HCT116 (cell line): Measurements from ENCODE around the gene BLTP3B. TPM values are rescaled to one million over a fixed set of nuclear protein-coding genes. Genes with fewer than 3 reads are reported as not detected.

Experiments
- ATAC-seq: fragments of 200-7000 bp; cut with Tn5 transposase; 2 replicates; pipeline ENCODE4 v1.9.1; 2020; ENCODE audit warnings: mild to moderate bottlenecking, moderate library complexity
- BruUV-seq: library from RNA; stranded (reverse); fragments of 400-500 nt; replicated peaks from 2 replicates; lab custom pipeline; 2021; lab: Mats Ljungman, UMichigan
- CTCF ChIA-PET: fragments of 300-600 bp; sonication (Branson Sonifier 250); formaldehyde crosslinking; loops from one replicate; lab custom pipeline; 2021; ENCODE audit warnings: antibody characterized with exemption; lab: Charles Lee
- POLR2A ChIA-PET: fragments of 300-600, 350-600 bp; sonication (Branson Sonifier 250); formaldehyde crosslinking; loops from one replicate; lab custom pipeline; 2021; ENCODE audit warnings: antibody characterized with exemption; lab: Charles Lee
- RAD21 ChIA-PET, 2 experiments: fragments of 300-600 bp; sonication (Branson Sonifier 250); formaldehyde crosslinking; loops; one replicate each; lab custom pipeline; 2023; ENCODE audit warnings: low total read pairs in 2 of 2; ENCODE audit not compliant: uncharacterized antibody in 2 of 2, unreplicated experiment in 2 of 2, low non-redundant PET in 1 of 2; lab: Charles Lee
- DNase-seq: peaks from one replicate; pipeline ENCODE4 v3.0.0-alpha.2; 2010; ENCODE audit warnings: low read depth, low spot score
- H2AFZ ChIP-seq: fragments of 200-600 bp; shearing (Covaris generic), sonication (generic); 2 replicates; pipeline ENCODE4 v1.6.1; 2017; ENCODE audit warnings: low read depth, mixed run types, mixed read lengths, antibody characterized with exemption, low read length; ENCODE audit not compliant: poor library complexity, severe bottlenecking
- H3K27ac ChIP-seq: 2 replicates; pipeline ENCODE4 v1.5.1; 2012; ENCODE audit warnings: low read depth, low read length
- H3K27me3 ChIP-seq: fragments of 200-600 bp; sonication (generic); 2 replicates; pipeline ENCODE4 v1.6.1; 2016; ENCODE audit warnings: mixed run types, low read length, mixed read lengths; ENCODE audit not compliant: insufficient read depth
- H3K36me3 ChIP-seq, 2 experiments: fragments of 200-500 bp in 1 of 2; fragments of 200-600 bp in 1 of 2; sonication (Bioruptor generic) in 1 of 2; sonication (generic) in 1 of 2; 2 replicates each; pipeline versions ENCODE4 v1.5.1 to v1.6.1; 2014 to 2016; ENCODE audit warnings: low read length in 2 of 2, inconsistent platforms in 1 of 2, mixed read lengths in 1 of 2, mixed run types in 1 of 2; ENCODE audit not compliant: insufficient read depth in 2 of 2, control insufficient read depth in 1 of 2
- H3K4me1 ChIP-seq, 2 experiments: fragments of 200-600 bp in 1 of 2; sonication (generic) in 1 of 2; 2 replicates each; pipeline versions ENCODE4 v1.5.1 to v1.6.1; 2012 to 2017; ENCODE audit warnings: low read length in 2 of 2, inconsistent platforms in 1 of 2, mild to moderate bottlenecking in 1 of 2, mixed read lengths in 1 of 2, mixed run types in 1 of 2, moderate library complexity in 1 of 2; ENCODE audit not compliant: insufficient read depth in 2 of 2, control insufficient read depth in 1 of 2
- H3K4me2 ChIP-seq: fragments of 200-600 bp; sonication (generic); 2 replicates; pipeline ENCODE4 v1.6.1; 2017; ENCODE audit warnings: mixed run types, low read length, mixed read lengths
- H3K4me3 ChIP-seq, 2 experiments: fragments of 200-600 bp in 1 of 2; sonication (generic) in 1 of 2; replicated peaks in 1 of 2; 2 replicates each; pipeline ENCODE4 v1.5.1; 2011 to 2016; ENCODE audit warnings: low read length in 2 of 2, control low read depth in 1 of 2, low read depth in 1 of 2, mild to moderate bottlenecking in 1 of 2, mixed read lengths in 1 of 2, mixed run types in 1 of 2
- H3K79me2 ChIP-seq: fragments of 200-600 bp; sonication (generic); 2 replicates; pipeline ENCODE4 v1.6.1; 2017; ENCODE audit warnings: mild to moderate bottlenecking, mixed run types, low read length, moderate library complexity, mixed read lengths; ENCODE audit not compliant: insufficient read depth
- H3K9ac ChIP-seq: fragments of 200-600 bp; sonication (generic); 2 replicates; pipeline ENCODE4 v1.6.1; 2016; ENCODE audit warnings: low read length, mixed read lengths
- H3K9me2 ChIP-seq: fragments of 200-600 bp; sonication (generic), shearing (Covaris generic); 2 replicates; pipeline ENCODE4 v1.6.1; 2017; ENCODE audit warnings: mixed run types, mild to moderate bottlenecking, moderate library complexity; ENCODE audit not compliant: insufficient read depth
- H3K9me3 ChIP-seq, 2 experiments: fragments of 200-500 bp in 1 of 2; fragments of 200-600 bp in 1 of 2; sonication (Bioruptor generic) in 1 of 2; sonication (generic) in 1 of 2; 2 replicates each; pipeline ENCODE4 v1.6.1; 2014 to 2017; ENCODE audit warnings: low read length in 2 of 2, mixed read lengths in 2 of 2, inconsistent platforms in 1 of 2, low read depth in 1 of 2, mild to moderate bottlenecking in 1 of 2, mixed run types in 1 of 2, moderate library complexity in 1 of 2; ENCODE audit not compliant: control insufficient read depth in 1 of 2, insufficient read depth in 1 of 2
- H4K20me1 ChIP-seq: fragments of 200-600 bp; sonication (generic), shearing (Covaris generic); 2 replicates; pipeline ENCODE4 v1.6.1; 2017; ENCODE audit warnings: mixed run types, mild to moderate bottlenecking, moderate library complexity; ENCODE audit not compliant: insufficient read depth
- CBX3 ChIP-seq: IDR thresholded peaks from 2 replicates; pipeline ENCODE4 v1.6.1; 2012; ENCODE audit warnings: low read depth
- EGR1 ChIP-seq: IDR thresholded peaks from 2 replicates; pipeline ENCODE4 v1.6.1; 2012; ENCODE audit warnings: low read depth
- ELF1 ChIP-seq: IDR thresholded peaks from 2 replicates; pipeline ENCODE4 v1.6.1; 2012; ENCODE audit warnings: low read depth, borderline replicate concordance
- JUND ChIP-seq: IDR thresholded peaks from 2 replicates; pipeline ENCODE4 v1.6.1; 2012
- POLR2A ChIP-seq: IDR thresholded peaks from 2 replicates; pipeline ENCODE4 v1.7.0; 2011; ENCODE audit warnings: borderline replicate concordance; ENCODE audit not compliant: insufficient read depth, insufficient read length; ENCODE audit errors: extremely low read depth
- POLR2AphosphoS5 ChIP-seq: IDR thresholded peaks from 2 replicates; pipeline ENCODE4 v1.6.1; 2011; ENCODE audit warnings: mild to moderate bottlenecking, low read depth, low read length, moderate library complexity
- RAD21 ChIP-seq: IDR thresholded peaks from 2 replicates; pipeline ENCODE4 v1.6.1; 2012; ENCODE audit warnings: low read depth, mild to moderate bottlenecking
- SIN3A ChIP-seq: IDR thresholded peaks from 2 replicates; pipeline ENCODE4 v1.6.1; 2012; ENCODE audit warnings: low read depth
- SP1 ChIP-seq: IDR thresholded peaks from 2 replicates; pipeline ENCODE4 v1.6.1; 2012; ENCODE audit warnings: low read depth
- SRF ChIP-seq: IDR thresholded peaks from 2 replicates; pipeline ENCODE4 v1.6.1; 2012; ENCODE audit warnings: low read depth
- ZFX ChIP-seq: fragments of 450-650 bp; IDR thresholded peaks from 2 replicates; pipeline ENCODE4 v1.6.1; 2017
- ZNF274 ChIP-seq: fragments of 200-500 bp; sonication (Bioruptor generic); IDR thresholded peaks from 2 replicates; pipeline ENCODE4 v1.6.1; 2014; ENCODE audit warnings: mild to moderate bottlenecking, low read depth, low read length, inconsistent platforms
- intact Hi-C: fragments of 100-400 bp; cut with micrococcal nuclease; formaldehyde crosslinking; loops from 2 replicates; pipeline ENCODE4 v1.10.0; 2022
- total RNA-seq: library from RNA; stranded (reverse); gene quantifications from one replicate; pipeline ENCODE4 v1.2.1, GENCODE V29; 2021; ENCODE audit not compliant: unreplicated experiment
- TF ChIP-seq, protein P1 (sequence below): IDR thresholded peaks from 2 replicates; pipeline ENCODE4 v1.6.1; 2012
- TF ChIP-seq, protein P2 (sequence below): IDR thresholded peaks from 2 replicates; pipeline ENCODE4 v1.6.1; 2011; ENCODE audit warnings: mild to moderate bottlenecking, low read length, moderate library complexity; ENCODE audit not compliant: insufficient replicate concordance; ENCODE audit errors: extremely low read depth
- TF ChIP-seq, protein P3 (sequence below): IDR thresholded peaks from 2 replicates; pipeline ENCODE4 v1.6.1; 2012; ENCODE audit warnings: low read depth
- TF ChIP-seq, protein P4 (sequence below), 3 experiments: fragments of 200-600 bp in 1 of 3; sonication (generic) in 1 of 3; IDR thresholded peaks in 2 of 3; conservative IDR thresholded peaks in 1 of 3; 2 replicates each; pipeline ENCODE4 v1.5.1; 2012 to 2017; ENCODE audit warnings: low read depth in 2 of 3, low read length in 2 of 3, antibody characterized with exemption in 1 of 3, borderline replicate concordance in 1 of 3, control low read depth in 1 of 3, mild to moderate bottlenecking in 1 of 3, mixed read lengths in 1 of 3, mixed run types in 1 of 3, moderate library complexity in 1 of 3; ENCODE audit not compliant: insufficient read depth in 1 of 3

BLTP3B gene
- total RNA-seq, 1 experiment from 2014 or later: 24.5 TPM

DNA sequence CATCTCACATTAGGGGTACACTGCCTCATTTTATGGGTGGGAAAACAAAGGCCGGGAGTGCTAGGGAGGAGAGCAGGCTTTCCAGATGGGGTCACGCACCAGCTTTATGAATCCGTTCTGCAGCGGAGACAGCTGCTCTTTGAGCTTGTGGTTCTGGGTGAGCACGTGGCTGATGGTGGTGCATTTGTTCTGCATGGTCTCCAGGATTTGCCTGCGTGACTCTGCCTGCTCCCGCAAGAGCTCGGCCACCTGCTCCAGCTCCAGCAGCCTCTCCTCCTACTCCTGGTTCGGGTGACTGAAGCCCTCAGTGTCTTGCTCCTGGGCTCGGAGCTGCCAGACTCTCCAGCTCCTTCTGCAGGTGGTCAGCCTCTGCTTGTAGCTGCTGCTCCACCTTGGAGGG is 23.6 kb upstream of the BLTP3B start:
- Histone ChIP-seq H3K9me2 (no peaks in the 10 kb centered on the region), H2AFZ (no peak overlapping the region), H3K27me3 (no peaks in the 10 kb centered on the region), H3K4me3 (no peak overlapping the region), H4K20me1 (no peaks in the 10 kb centered on the region), H3K4me2 (no peak overlapping the region), H3K9ac (no peak overlapping the region), H3K36me3 (no peaks in the 10 kb centered on the region), H3K9me3 (no peaks in the 10 kb centered on the region), H3K4me1 (peaks cover 4 to 13% of the 10 kb centered on the region in 2 experiments), H3K79me2 (no peaks in the 10 kb centered on the region), H3K27ac (no peak overlapping the region)
- ChIA-PET RAD21 (no interaction called here), CTCF (interaction anchor here (4.1 kb wide), 1 partner anchor 11 kb away, joined by 18 read pairs; no protein-coding TSS in a partner anchor), POLR2A (no interaction called here)
- intact Hi-C loops: no loop called here
- BruUV-seq: no TSS peak
- DNase-seq: no peak
- no peak for ATAC-seq
- no peak for TF ChIP-seq POLR2AphosphoS5
- no peak for TF ChIP-seq SRF
- TF ChIP-seq ZNF274: no peak
- TF ChIP-seq SIN3A: no peak
- TF ChIP-seq SP1: no peak
- TF ChIP-seq, protein P1, sequence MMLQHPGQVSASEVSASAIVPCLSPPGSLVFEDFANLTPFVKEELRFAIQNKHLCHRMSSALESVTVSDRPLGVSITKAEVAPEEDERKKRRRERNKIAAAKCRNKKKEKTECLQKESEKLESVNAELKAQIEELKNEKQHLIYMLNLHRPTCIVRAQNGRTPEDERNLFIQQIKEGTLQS: no peak
- TF ChIP-seq RAD21: no peak
- no peak for TF ChIP-seq POLR2A
- TF ChIP-seq JUND: no peak
- TF ChIP-seq, protein P2, sequence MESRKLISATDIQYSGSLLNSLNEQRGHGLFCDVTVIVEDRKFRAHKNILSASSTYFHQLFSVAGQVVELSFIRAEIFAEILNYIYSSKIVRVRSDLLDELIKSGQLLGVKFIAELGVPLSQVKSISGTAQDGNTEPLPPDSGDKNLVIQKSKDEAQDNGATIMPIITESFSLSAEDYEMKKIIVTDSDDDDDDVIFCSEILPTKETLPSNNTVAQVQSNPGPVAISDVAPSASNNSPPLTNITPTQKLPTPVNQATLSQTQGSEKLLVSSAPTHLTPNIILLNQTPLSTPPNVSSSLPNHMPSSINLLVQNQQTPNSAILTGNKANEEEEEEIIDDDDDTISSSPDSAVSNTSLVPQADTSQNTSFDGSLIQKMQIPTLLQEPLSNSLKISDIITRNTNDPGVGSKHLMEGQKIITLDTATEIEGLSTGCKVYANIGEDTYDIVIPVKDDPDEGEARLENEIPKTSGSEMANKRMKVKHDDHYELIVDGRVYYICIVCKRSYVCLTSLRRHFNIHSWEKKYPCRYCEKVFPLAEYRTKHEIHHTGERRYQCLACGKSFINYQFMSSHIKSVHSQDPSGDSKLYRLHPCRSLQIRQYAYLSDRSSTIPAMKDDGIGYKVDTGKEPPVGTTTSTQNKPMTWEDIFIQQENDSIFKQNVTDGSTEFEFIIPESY: no peak
- TF ChIP-seq, protein P3, sequence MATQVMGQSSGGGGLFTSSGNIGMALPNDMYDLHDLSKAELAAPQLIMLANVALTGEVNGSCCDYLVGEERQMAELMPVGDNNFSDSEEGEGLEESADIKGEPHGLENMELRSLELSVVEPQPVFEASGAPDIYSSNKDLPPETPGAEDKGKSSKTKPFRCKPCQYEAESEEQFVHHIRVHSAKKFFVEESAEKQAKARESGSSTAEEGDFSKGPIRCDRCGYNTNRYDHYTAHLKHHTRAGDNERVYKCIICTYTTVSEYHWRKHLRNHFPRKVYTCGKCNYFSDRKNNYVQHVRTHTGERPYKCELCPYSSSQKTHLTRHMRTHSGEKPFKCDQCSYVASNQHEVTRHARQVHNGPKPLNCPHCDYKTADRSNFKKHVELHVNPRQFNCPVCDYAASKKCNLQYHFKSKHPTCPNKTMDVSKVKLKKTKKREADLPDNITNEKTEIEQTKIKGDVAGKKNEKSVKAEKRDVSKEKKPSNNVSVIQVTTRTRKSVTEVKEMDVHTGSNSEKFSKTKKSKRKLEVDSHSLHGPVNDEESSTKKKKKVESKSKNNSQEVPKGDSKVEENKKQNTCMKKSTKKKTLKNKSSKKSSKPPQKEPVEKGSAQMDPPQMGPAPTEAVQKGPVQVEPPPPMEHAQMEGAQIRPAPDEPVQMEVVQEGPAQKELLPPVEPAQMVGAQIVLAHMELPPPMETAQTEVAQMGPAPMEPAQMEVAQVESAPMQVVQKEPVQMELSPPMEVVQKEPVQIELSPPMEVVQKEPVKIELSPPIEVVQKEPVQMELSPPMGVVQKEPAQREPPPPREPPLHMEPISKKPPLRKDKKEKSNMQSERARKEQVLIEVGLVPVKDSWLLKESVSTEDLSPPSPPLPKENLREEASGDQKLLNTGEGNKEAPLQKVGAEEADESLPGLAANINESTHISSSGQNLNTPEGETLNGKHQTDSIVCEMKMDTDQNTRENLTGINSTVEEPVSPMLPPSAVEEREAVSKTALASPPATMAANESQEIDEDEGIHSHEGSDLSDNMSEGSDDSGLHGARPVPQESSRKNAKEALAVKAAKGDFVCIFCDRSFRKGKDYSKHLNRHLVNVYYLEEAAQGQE: no peak
- TF ChIP-seq CBX3: no peak
- TF ChIP-seq, protein P4, sequence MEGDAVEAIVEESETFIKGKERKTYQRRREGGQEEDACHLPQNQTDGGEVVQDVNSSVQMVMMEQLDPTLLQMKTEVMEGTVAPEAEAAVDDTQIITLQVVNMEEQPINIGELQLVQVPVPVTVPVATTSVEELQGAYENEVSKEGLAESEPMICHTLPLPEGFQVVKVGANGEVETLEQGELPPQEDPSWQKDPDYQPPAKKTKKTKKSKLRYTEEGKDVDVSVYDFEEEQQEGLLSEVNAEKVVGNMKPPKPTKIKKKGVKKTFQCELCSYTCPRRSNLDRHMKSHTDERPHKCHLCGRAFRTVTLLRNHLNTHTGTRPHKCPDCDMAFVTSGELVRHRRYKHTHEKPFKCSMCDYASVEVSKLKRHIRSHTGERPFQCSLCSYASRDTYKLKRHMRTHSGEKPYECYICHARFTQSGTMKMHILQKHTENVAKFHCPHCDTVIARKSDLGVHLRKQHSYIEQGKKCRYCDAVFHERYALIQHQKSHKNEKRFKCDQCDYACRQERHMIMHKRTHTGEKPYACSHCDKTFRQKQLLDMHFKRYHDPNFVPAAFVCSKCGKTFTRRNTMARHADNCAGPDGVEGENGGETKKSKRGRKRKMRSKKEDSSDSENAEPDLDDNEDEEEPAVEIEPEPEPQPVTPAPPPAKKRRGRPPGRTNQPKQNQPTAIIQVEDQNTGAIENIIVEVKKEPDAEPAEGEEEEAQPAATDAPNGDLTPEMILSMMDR (IDR thresholded peaks at IDR 0.05 in 2 of 3, conservative IDR thresholded peaks at IDR 0.05 in 1 of 3; ENCODE audit: borderline replicate concordance in 1 of 3, insufficient read depth in 1 of 3, low read depth in 2 of 3, low read length in 2 of 3): no peak
- TF ChIP-seq ZFX: no peak
- no peak for TF ChIP-seq ELF1
- TF ChIP-seq EGR1: no peak
